Measurements from ENCODE around the gene ARFRP1. TPM values are rescaled to one million over a fixed set of nuclear protein-coding genes. Genes with fewer than 3 reads are reported as not detected.

ARFRP1 gene
- total RNA-seq, 1 experiment from 2014 or later = 30.2 TPM

- ChIA-PET POLR2A (no interaction called here), CTCF (no interaction called here)
- ATAC-seq (no peak), DNase-seq (ENCODE audit: low spot score) (no peak)
- Mint-ChIP-seq H3K27ac (no peak overlapping the region), H3K4me3 (no peak overlapping the region), H3K36me3 (peaks cover 12% of the 10 kb centered on the region), H3K4me1 (peaks cover 5% of the 10 kb centered on the region), H3K9me3 (no peaks in the 10 kb centered on the region), H3K27me3 (ENCODE audit: low read depth) (no peaks in the 10 kb centered on the region)
- no peak for TF ChIP-seq ZBTB43 (CRISPR knock-in tag; IDR thresholded peaks at IDR 0.05)
- TF ChIP-seq ZNF281 (CRISPR knock-in tag; IDR thresholded peaks at IDR 0.05) = no peak
- TF ChIP-seq CBFB (CRISPR knock-in tag; IDR thresholded peaks at IDR 0.05; ENCODE audit: low read depth) = no peak
- no peak for TF ChIP-seq NR2C2 (CRISPR knock-in tag; IDR thresholded peaks at IDR 0.05)
- no peak for TF ChIP-seq E2F1 (CRISPR knock-in tag; IDR thresholded peaks at IDR 0.05)
- no peak for TF ChIP-seq CTCF (IDR thresholded peaks at IDR 0.05)
- TF ChIP-seq ZNF396 (CRISPR knock-in tag; IDR thresholded peaks at IDR 0.05; ENCODE audit: borderline replicate concordance) = no peak
- no peak for TF ChIP-seq ZNF425 (CRISPR knock-in tag; conservative IDR thresholded peaks at IDR 0.05)
- no peak for TF ChIP-seq SMAD4 (CRISPR knock-in tag; IDR thresholded peaks at IDR 0.05)
- TF ChIP-seq SOX15 (CRISPR knock-in tag; IDR thresholded peaks at IDR 0.05) = no peak
- no peak for TF ChIP-seq ZNF121 (CRISPR knock-in tag; IDR thresholded peaks at IDR 0.05)
- TF ChIP-seq CDX4 (CRISPR knock-in tag; IDR thresholded peaks at IDR 0.05; ENCODE audit: borderline replicate concordance) = no peak
- no peak for TF ChIP-seq ELF4 (CRISPR knock-in tag; IDR thresholded peaks at IDR 0.05; ENCODE audit: low read depth)
- no peak for TF ChIP-seq ZMAT4 (CRISPR knock-in tag; IDR thresholded peaks at IDR 0.05)
Observed at GRCh38 chr20:63701329-63702035, 6.3 kb downstream of the ARFRP1 start.

GRCh38 chr20:63701051-63701328 is 6.8 kb downstream of the ARFRP1 start:
- no peaks in the 10 kb centered on the region for H3K9me3 Mint-ChIP-seq
- H3K4me1 Mint-ChIP-seq = peaks cover 7% of the 10 kb centered on the region
- CTCF ChIA-PET = no interaction called here
- DNase-seq (ENCODE audit: low spot score) = no peak
- no peak overlapping the region for H3K4me3 Mint-ChIP-seq
- POLR2A ChIA-PET = no interaction called here
- H3K36me3 Mint-ChIP-seq = peaks cover 12% of the 10 kb centered on the region
- TF ChIP-seq ATF1 (CRISPR knock-in tag; IDR thresholded peaks at IDR 0.05) (no peak), ZNF416 (CRISPR knock-in tag; IDR thresholded peaks at IDR 0.05) (no peak), HMGXB4 (CRISPR knock-in tag; IDR thresholded peaks at IDR 0.05) (no peak)
- H3K27me3 Mint-ChIP-seq (ENCODE audit: low read depth) = no peaks in the 10 kb centered on the region
- ATAC-seq = no peak
- H3K27ac Mint-ChIP-seq = no peak overlapping the region
